GM19025 (cell line): ENCODE measurements around the gene AXIN2.
A peak's percentile ranks its signal among the peaks of the same experiment; 100 is the strongest.

Experiments used
- ATAC-seq: cut with Tn5 transposase; IDR thresholded peaks from one replicate; pipeline ENCODE4 v1.9.1; 2021; ENCODE audit warnings: mild to moderate bottlenecking, low read depth, moderate library complexity; ENCODE audit not compliant: unreplicated experiment

The AXIN2 gene

DNA sequence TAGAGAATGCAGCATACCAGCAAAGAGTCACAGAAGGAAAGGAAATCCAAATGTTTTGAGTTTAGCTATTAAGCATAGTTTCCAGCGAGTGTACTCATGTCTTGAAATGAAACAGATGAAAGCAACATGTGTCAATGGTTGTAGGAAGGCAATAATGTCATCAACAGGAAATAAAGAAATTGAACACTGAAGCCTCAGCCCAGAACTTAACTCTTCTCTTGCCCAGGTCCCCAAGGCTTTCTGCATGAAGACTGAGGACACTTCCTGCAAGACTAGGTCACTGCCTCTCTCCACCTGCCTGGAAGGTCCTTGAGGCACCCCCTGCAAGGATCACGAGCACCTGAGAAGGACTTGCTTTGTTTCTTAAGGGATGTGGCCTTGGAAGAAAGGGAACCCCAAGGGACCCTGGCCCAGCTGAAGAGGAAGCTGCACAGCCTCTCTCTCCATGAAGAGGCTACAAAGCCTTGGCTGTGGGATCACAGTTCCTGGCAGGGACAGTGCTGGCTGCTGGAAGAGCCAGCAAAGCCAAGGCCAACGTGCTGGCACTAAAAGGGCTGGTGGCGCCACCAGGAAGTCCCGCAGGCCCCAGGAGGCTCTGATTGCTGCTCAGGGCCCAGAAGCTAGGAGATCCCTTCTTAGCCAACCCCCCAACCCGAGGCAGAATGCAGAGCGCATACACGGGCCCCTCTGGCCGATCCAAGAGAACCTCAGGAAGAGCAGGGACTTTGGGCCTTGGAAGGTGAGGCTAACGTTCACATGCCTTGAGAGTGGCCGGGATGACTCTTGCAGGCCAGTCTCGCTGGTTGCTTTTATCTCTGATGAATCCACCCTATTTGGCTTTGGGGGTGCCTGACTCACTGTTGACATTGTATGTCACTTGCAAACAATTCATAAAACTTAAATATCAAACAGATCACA lies 23.4 kb upstream of the AXIN2 start:
- ATAC-seq, result no peak

DNA sequence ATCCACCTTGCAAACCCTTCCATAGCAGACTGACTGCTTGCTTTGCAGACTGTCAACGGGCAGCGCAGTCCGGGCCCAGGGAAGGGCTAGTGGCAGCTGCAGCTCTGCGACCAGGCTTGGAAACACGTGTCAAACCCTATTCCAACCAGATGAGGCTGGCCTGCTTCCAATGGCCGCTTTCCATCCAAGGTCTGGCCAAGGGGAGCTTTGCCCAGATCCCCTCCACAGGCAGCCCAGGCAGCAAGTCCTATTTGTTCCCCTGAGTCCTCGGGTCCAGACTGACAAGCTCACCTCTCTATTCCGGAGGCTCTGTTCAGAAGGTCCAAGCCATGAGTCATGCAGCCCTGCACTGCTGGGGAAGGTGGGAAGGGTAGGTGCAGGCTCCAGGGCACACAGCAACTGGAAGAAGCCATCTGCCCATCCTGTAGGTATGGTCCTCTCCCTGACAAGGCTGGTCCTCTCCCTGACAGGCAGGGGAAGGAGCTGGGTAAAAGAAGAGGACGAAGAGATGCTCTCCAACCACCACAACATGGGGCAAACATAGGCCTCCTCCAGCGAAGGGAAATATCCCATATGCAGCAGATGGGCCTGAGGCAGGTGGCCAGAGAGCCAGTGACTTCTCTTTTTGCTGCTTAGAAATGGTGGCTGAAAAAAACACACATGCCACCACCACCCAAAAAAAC lies 22.6 kb upstream of the AXIN2 start:
- ATAC-seq, result no peak

DNA sequence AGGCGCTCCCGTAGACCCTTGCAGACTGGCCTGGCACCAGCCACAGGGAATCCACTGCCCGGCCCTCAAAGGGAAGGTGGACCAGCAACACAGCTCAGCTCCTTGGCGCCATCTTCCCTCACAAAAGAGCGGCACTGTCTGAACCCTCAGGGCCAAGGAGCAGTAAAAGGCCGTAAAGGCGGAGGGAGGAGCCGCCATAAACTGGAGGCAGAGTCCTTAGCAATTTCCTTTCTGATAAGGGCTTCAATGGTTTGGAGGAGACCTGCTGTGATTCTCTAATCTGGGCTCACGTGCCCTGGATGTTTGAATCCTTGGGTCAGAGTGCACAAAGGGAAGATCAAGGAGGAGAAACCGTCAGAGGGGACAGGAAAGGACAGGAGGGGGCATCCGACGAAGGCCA lies 15.5 kb upstream of the AXIN2 start:
- no peak for ATAC-seq

DNA sequence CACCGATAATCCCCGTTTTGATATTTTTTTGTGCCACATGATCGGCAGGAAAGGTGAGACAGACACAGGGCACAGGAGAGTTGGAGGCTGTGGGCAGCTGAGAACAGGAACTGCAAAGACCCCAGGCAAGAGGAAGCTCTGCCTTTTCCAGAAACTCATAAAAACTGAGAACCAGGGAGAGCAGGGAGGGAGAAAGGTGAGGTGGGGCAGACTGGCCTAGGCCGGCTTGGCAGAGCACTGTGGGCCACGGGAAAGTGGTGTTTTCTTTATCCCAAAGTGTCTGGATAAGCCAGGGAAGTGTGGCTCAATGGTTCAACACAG lies 11.8 kb upstream of the AXIN2 start:
- no peak for ATAC-seq

DNA sequence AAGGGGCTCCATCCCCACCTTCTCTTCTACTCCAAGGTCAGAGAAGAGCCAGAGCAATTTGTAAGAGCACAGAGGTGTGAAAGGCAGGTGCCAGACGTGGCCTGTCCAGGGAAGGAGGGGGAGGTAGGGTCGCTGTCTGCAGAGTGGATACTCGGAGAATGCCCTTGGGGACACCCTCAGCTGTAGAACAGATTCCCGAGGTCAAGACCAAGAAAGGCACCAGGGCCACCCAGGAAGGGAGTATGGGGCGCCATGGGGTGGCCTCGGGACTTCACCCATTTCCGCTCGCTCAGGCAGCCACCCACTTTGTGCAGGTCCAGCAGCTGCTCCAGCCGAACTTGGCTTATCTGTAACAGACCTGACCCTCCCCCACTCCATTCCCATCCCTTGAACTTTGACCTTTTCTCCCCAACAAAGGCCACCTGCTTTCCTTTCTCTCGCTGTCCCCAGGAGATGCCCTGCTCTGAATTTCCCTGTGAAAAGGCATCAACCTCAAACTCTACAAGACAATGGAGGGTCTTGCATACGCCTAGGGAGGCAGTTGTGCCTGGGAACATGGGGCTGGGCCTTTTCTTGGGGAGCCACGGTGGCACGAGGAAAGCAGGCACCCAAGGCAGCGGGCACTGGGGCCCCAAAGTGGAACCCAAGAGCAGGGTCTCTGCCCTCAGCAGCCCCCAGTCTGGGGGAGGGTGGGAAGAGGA lies 11.3 kb upstream of the AXIN2 start:
- no peak for ATAC-seq

DNA sequence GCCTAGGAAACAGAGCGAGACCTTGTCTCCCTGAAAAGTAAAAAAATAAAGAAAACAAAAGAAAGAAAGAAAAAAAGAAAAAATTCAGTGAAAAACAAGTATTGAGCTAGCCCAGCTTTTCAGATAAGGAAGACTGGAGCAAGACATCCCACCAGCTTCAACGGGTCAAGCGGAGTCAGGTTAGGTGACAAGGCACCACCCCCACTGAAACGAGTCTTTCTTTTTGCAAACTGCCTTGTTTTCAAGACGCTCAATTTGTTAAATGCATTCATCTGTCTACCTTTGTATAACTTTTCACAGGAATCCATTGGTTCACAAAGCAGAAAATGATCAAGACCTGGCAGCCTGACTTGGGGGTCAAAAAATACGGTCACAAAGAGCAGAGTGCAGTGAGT lies 10.7 kb upstream of the AXIN2 start:
- ATAC-seq, result no peak

DNA sequence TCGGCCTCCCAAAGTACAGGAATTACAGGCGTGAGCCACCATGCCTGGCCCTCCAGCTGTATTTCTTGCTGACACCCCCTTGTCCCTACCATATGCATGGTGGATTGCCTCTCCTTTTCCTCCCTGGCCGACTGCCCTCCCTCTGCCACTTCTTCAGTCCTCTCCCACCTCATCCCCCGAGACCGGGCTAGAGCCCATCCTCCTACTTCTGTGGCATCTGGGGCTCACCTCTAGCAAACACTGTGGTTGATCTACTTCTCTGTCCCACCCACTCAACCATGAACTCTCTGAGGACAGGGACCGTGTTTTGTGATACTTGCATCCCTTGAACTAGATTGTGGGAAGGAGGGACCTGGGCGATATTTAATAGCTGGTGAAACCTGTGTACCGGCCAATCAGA lies 7.5 kb upstream of the AXIN2 start:
- no peak for ATAC-seq

DNA sequence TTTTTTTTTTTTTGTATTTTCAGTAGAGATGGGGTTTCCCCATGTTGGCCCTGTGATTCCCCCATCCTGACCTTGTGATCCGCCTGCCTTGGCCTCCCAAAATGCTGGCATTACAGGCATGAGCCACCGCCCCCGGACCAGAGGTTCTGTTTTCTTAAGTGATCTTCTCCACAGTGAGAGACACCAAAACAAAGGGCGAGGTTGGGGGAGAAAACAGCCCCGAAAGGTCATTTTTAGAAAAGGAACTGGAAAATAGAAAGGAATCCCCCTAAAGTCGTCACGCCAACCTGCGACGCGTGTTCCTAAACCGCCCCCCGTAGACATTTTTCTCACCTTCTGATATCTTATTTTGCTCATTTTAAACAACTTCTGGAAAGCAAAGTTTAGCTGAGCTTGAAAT lies 6.1 kb upstream of the AXIN2 start:
- ATAC-seq, result no peak

DNA sequence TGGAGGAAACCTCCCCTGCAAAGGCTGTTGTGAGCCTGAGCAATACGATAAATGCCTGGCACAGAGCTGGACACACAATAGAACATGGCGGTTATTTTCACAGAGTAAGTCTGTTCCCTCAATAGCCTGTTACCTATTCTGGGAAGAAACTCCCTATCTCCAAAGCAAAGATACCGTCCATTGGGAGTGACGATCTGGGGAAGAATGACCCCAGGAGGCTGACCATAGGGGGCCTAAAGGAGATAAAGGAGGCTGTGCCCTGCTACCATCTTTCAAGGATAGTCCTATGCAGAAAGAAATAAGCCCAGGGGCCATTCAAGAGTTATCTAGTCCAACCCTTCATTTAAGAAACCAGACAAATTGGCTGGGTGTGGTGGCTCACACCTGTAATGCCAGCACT lies 4.1 kb upstream of the AXIN2 start:
- no peak for ATAC-seq

DNA sequence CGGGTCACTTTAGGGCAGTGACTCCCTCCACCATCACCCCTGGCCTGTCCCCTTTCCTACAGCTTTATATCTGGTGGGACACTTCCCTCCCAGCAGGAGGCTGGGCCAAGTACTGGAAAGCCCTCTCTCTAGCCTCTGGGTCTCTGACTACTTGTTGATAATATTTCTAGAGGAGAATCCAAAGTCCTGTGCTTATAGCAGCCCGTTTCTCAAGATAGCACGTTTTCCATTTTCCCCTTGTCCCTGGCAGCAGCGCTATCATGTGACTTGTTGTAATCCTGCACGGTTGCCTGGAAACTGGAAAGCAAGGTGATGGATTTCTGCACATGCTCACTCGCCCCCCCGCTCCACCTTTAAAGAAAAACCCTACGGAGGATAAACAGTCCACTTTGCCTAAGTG lies 3.3 kb upstream of the AXIN2 start:
- no peak for ATAC-seq

DNA sequence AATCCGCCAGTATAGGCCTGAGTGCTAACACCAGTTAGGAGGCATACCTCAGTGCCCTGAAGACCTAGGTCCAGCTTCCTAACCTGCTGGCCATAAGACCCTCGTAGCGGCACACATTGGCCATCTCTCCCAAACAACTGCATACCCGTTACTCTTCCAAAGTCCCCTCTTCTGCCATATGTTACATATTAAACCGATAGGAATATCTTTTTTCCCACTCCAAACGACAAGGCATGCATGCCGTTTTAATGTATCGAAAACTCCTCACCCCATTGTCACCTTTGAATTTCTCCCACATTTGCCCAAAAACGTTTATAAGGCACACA lies 721 bp upstream of the AXIN2 start:
- ATAC-seq, result no peak

DNA sequence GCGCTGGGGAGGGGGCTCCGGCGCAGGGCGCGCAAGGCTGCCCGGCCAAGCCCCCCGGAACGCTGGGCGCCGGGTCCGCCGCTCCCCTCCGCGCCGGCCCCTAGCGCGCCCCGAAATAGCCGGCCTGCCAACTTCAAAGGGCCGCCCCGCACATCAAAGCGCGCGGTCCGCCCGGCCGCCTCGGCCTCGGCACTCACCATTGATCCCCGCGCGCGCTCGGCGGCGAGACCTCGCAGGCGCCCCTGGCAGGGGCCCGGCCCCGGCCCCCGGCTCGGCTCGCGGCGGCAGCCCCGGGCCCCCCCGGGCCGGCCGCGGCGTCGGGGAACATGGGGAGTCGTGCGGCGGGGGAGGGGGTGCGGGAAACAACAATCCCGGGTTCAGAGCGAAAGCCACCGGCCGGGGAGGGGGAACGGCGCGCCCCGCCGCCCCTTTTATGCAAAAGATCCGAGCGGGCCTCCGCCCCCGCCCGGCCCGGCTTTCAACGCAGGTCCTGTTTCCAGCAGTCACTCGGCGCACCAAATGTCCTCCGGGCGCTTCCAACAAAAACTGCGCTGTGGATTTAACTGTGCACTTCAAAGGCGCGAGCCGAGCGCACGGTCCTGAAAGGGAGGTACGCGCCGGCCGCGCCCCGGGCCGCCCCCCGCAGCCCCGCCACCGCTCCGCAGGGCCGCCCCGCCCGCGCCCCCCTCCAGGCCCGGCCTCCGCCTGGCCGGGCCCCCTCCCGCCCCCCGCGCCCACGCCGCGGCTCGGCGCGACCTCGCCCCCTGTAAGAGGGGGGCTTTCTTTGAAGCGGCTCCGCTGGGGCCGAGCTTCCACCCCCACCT lies 608 bp downstream of the AXIN2 start:
- peak; percentile 29 for ATAC-seq

DNA sequence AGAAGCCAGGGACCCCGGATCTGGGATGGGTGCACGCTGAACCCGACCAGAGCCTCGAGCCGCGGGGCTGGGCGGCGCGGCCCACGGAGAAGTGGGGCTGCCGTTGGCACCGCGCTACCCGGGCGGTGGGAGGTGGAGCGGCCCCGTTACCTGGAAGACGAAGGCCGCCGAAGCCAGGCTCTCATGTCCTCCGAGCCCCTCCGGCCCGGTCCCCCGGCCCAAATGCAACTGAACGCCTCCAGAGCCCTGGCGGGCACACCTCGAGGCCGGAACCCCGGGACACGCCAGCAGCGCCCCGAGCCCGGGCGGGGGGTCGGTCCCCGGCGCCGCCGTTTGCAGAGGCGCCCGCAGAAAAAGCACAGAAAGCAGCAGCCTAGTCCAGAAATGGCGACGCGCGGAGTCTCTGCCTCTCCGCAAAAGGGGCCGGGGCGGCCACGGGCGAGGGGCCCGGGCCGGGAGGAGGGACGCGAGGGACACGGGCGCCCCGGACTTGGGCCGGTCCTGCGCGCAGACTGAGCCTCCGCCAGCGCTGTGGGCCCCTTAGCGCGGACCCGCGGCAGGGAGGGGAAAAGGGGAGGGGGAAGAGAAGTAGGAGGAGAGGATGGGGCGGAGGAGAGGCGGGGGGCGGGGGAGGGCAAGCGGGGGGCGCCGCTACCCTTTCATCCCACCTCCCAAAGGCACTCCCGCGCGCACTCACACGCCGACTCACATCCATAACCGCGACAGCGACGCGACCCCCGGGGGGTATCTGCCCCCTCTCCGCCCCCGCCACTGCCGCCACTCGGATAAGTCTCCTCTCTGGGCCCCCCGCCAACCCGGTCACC lies 1.4 kb downstream of the AXIN2 start:
- no peak for ATAC-seq

DNA sequence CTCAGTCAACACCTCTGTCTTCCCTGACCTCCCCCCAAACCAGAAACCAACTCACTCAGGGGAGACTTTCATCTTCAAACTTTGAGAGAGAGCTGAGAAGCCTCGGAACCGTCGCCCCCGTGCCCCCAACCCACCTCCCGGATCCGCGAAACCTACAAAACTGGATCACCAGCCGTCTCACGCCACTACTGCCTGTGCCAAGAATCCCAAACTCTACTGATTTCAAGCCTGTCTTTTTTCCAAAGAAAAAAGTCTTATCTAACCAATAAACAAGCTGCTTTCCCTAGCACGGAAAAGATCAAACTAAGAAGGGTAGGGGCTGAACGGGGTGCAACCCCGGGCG lies 2.0 kb downstream of the AXIN2 start:
- ATAC-seq, result no peak

DNA sequence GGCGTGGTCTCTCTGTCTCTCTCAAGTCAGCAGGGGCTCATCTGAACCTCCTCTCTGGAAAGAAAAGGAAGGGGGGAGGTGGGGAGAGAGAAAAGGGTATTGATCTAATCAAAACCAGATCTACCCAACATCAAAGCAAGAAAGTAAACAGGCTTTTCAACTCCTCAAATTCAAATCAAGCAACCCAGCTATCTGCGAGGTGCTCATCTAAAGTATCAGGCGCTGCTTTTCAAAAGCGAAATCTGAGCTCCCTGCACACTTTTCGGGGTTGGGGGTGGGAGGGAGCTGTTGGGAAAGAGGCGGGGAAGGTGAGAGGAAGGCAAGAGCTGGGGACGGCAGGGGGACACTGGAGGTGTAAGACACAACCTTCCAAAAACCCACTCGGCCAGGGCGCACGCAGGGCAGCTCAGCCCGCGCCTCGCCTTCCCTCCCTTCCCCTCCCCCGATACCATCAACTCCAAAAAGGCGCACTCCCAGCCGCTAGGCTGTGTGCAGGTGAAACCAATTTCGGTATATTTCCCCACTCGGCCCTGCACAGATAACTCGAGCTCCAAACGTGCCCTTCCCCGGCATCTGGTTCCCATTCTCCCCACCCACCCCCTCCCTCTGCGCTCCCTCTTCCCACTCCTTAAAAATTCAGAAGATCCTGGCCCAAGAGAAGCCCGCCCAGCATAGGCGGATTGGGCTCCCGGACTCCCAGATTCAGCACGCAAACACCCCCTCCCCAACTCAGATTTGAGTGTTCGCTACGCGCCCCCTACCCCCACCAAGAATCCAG lies 2.6 kb downstream of the AXIN2 start:
- no peak for ATAC-seq

DNA sequence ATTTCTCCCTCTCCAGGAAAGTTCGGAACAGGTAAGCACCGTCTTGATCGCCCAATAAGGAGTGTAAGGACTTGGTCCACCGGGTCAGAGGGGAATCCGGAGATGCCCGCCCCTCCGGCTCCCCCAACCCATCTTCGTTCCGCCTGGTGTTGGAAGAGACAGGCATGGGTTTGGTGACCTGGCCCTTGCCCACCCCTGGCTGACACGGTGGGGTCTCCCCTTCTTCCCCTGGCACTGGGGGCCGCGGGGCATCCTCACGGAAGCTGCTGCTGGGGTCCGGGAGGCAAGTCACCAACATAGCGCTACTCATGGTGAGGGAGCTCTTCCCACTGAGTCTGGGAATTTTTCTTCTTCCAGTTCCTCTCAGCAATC lies 3.2 kb downstream of the AXIN2 start:
- no peak for ATAC-seq

DNA sequence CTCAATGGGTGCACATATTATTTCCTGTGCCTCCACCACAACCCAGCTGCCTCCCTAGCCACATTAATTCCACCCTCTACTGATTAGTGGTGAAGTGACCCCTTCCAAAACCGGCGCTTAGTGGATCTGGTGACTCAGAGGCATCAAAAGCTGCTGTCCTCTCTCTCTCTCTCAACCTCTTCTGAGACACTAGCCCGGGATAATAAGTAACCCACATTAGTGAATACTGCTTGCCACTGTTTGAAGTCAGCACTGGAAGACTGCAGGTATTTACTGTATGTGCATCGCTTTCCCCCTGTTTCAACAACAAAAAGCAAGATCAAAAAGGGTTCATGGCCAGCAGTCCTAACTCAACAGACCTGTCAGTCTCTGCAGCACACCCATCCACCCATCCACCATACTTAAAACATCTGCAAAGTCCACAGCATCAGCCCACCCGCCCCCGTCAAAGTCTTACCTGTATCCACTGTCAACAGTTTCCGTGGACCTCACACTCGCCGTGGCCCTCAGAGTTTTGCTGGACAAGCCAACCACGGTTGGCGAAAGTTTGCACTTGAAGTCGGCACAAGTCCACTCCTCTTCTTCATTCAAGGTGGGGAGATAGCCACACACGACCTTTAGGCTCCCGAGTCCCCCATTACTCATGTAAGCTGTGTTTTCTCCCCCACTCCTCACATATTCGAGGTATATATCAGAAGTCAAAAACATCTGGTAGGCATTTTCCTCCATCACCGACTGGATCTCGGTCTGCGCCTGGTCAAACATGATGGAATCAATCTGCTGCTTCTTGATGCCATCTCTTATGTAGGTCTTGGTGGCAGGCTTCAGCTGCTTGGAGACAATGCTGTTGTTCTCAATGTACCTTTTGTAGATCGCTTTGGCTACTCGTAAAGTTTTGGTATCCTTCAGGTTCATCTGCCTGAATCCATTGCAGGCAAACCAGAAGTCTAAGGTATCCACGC lies 3.8 kb downstream of the AXIN2 start:
- no peak for ATAC-seq

DNA sequence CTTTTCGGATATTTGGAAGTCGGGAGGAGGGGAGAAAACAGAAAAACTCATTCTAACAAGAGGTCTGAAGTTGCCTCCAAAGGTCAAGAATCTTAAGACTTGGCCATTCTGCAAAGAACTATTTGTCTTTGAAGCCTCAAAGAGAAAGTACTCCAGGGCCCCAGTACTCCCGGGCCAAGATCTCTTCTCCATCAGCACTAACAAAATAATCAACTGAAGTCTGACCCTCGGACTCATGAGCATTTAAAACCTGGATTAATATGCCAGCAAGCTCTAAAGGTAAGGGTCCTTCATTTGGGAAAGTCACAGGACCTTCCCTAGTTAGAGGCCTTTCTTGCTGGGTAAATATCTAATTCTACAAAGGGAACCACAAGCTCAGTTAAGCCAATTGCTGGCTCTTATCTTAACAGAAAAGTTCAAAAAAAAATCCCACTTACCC lies 4.5 kb downstream of the AXIN2 start:
- no peak for ATAC-seq
